Activated CD4-positive, alpha-beta T cell treated with anti-CD3 and anti-CD28 coated beads, Interleukin-2, amount 10 ng/mL, durations not matched to agents 24 days and 14 days (primary cell): ENCODE measurements around the gene FGD4. TPM values are rescaled to one million over a fixed set of nuclear protein-coding genes. Genes with fewer than 3 reads are reported as not detected.

Source experiments
- DNase-seq: peaks from one replicate; pipeline ENCODE4 v3.0.0; 2022
- H3K27ac Mint-ChIP-seq: one replicate; pipeline ENCODE4 v1.8.0; 2022; ENCODE audit warnings: mild to moderate bottlenecking, mixed read lengths
- H3K27me3 Mint-ChIP-seq: one replicate; pipeline ENCODE4 v1.8.0; 2022; ENCODE audit warnings: mixed read lengths
- H3K36me3 Mint-ChIP-seq: one replicate; pipeline ENCODE4 v1.8.0; 2022; ENCODE audit warnings: low read depth, mild to moderate bottlenecking, mixed read lengths
- H3K4me1 Mint-ChIP-seq: one replicate; pipeline ENCODE4 v1.8.0; 2021; ENCODE audit warnings: mixed read lengths
- H3K4me3 Mint-ChIP-seq: one replicate; pipeline ENCODE4 v1.8.0; 2022; ENCODE audit warnings: mild to moderate bottlenecking, moderate library complexity, mixed read lengths
- H3K9me3 Mint-ChIP-seq: one replicate; pipeline ENCODE4 v1.8.0; 2021; ENCODE audit warnings: mixed read lengths
- intact Hi-C: fragments of 100-400 bp; cut with micrococcal nuclease; formaldehyde crosslinking; loops from one replicate; pipeline ENCODE4 v1.15.1; 2023
- total RNA-seq: library from RNA; stranded (reverse); gene quantifications from 2 replicates; pipeline ENCODE4 v1.2.3, GENCODE V29; 2022

The FGD4 gene
- total RNA-seq, 1 donor from 2014 or later: 0.07 TPM

DNA sequence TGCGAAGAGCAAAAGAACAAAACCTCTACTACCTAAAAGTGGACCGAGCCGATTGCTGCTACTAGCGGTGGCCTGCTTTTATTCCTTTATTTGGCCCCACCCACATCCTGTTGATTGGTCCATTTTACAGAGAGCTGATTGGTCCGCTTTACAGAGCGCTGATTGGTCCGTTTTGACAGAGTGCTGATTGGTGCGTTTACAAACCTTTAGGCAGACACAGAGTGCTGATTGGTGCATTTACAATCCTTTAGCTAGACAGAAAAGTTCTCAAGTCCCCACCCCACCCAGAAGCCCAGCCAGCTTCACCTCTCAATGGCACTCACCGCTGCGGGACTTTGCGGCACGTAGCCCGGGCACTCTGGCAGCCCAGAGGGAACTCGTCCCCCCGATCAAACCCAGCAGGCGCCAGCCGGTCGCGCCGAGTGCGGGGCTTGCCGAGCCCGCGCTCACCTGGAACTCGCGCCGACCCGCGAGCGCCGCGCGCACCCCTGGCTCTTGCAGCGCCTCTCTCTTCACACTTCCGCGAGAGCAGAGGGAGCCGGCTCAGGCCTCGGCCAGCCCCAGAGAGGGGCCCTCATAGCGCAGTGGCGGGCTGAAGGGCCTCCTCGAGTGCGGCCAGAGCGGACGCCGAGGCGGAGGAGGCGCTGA, 8.7 kb upstream of the FGD4 start:
- H3K9me3 Mint-ChIP-seq: no peaks in the 10 kb centered on the region
- H3K36me3 Mint-ChIP-seq: no peaks in the 10 kb centered on the region
- H3K4me3 Mint-ChIP-seq: peak overlapping the region; percentile 62
- no peaks in the 10 kb centered on the region for H3K4me1 Mint-ChIP-seq
- no peak overlapping the region for H3K27ac Mint-ChIP-seq
- peaks cover 3% of the 10 kb centered on the region for H3K27me3 Mint-ChIP-seq
- intact Hi-C loops: loop anchor here (2.0 kb wide), 1 partner anchor 738 kb away; no protein-coding TSS in a partner anchor
- peak; percentile 72 for DNase-seq

GRCh38 chr12:32395026-32395425, 4.3 kb upstream of the FGD4 start:
- DNase-seq: no peak
- Mint-ChIP-seq H3K27me3 (peaks cover 23% of the 10 kb centered on the region), H3K4me1 (peaks cover 4% of the 10 kb centered on the region), H3K4me3 (no peak overlapping the region), H3K27ac (no peak overlapping the region), H3K9me3 (no peaks in the 10 kb centered on the region), H3K36me3 (peaks cover 1% of the 10 kb centered on the region)
- intact Hi-C loops: no loop called here

GRCh38 chr12:32397696-32398095, 1.7 kb upstream of the FGD4 start:
- no peak overlapping the region for H3K27ac Mint-ChIP-seq
- DNase-seq: no peak
- H3K4me3 Mint-ChIP-seq: no peak overlapping the region
- H3K27me3 Mint-ChIP-seq: peaks cover 36% of the 10 kb centered on the region
- H3K9me3 Mint-ChIP-seq: no peaks in the 10 kb centered on the region
- peaks cover 1% of the 10 kb centered on the region for H3K36me3 Mint-ChIP-seq
- H3K4me1 Mint-ChIP-seq: peaks cover 4% of the 10 kb centered on the region
- intact Hi-C loops: no loop called here

DNA sequence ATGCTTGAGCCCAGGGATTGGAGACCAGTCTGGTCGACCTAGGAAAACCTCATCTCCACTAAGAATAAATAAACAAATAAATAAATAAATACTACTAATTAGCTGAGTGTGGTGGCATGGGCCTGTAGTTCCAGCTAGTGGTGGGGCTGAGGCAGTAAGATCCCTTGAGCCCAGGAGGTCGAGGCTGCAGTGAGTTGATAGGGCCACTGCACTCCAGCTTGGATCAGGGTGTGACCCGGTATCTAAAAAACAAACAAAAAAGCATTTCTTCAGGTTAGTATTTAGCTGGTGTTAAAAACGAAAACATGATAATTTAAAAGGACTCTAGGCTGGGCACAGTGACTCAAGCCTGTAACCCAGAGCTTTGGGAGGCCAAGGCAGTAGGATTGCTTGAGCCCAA, 1.2 kb upstream of the FGD4 start:
- intact Hi-C loops: no loop called here
- peaks cover 4% of the 10 kb centered on the region for H3K4me1 Mint-ChIP-seq

GRCh38 chr12:32398816-32399369, 465 bp upstream of the FGD4 start:
- Mint-ChIP-seq H3K27me3 (peaks cover 40% of the 10 kb centered on the region), H3K9me3 (no peaks in the 10 kb centered on the region), H3K36me3 (peaks cover 1% of the 10 kb centered on the region), H3K27ac (no peak overlapping the region), H3K4me1 (peaks cover 4% of the 10 kb centered on the region), H3K4me3 (peak overlapping the region; percentile 86)
- no peak for DNase-seq
- intact Hi-C loops: no loop called here

More for the DNA sequence above, 1.2 kb upstream of the FGD4 start:
- H3K27me3 Mint-ChIP-seq: peaks cover 38% of the 10 kb centered on the region
- peaks cover 1% of the 10 kb centered on the region for H3K36me3 Mint-ChIP-seq
- no peak overlapping the region for H3K27ac Mint-ChIP-seq
- no peaks in the 10 kb centered on the region for H3K9me3 Mint-ChIP-seq
- no peak for DNase-seq
- H3K4me3 Mint-ChIP-seq: peak overlapping the region; percentile 65

GRCh38 chr12:32400114-32400672, 835 bp downstream of the FGD4 start:
- intact Hi-C loops: no loop called here
- no peak for DNase-seq
- Mint-ChIP-seq H3K4me3 (peak overlapping the region; percentile 20), H3K9me3 (no peaks in the 10 kb centered on the region), H3K4me1 (peaks cover 4% of the 10 kb centered on the region), H3K36me3 (peaks cover 1% of the 10 kb centered on the region), H3K27ac (no peak overlapping the region), H3K27me3 (peaks cover 42% of the 10 kb centered on the region)

GRCh38 chr12:32400866-32401265, 1.5 kb downstream of the FGD4 start:
- peaks cover 4% of the 10 kb centered on the region for H3K4me1 Mint-ChIP-seq
- H3K27me3 Mint-ChIP-seq: peaks cover 40% of the 10 kb centered on the region
- DNase-seq: no peak
- H3K9me3 Mint-ChIP-seq: no peaks in the 10 kb centered on the region
- H3K27ac Mint-ChIP-seq: no peak overlapping the region
- peak overlapping the region; percentile 58 for H3K4me3 Mint-ChIP-seq
- intact Hi-C loops: no loop called here
- peaks cover 1% of the 10 kb centered on the region for H3K36me3 Mint-ChIP-seq

DNA sequence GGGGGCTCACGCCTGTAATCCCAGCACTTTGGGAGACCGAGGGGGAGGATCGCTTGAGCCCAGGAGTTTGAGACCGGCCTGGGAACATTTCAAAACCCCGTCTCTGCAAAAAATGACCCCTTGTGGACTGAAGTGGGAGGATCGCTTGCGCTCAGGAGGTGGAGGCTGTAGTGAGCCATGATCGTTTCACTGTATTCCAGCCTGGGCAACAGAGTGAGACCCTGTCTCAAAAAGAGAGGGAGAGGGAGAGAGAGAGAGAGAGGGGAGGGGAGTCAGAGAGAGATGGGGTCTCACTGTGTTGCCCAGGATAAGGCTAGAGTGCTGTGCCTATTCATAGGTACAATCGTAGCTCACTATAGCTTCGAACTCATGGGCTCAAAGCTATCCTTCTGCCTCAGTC, 2.8 kb downstream of the FGD4 start:
- Mint-ChIP-seq H3K4me1 (peaks cover 4% of the 10 kb centered on the region), H3K9me3 (no peaks in the 10 kb centered on the region)

DNA sequence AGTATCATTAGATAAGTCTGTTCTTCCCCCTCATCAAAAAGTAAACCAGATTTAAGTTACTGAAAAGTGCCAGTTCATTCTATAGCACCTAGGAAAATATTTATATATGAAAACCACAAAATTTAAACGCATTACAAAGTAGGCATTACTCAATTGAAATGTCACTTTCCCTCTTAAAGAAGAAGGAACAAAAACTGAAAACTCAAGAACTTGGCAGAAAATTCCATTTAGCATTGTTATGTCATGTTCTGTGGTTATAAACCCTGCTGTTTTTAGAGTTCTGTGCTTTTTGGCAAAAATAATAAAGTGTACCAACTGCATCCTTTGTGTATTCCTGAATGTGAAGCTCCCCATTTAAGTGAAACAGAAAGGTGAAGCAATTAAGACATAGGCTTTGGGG, 3.6 kb downstream of the FGD4 start:
- H3K27me3 Mint-ChIP-seq: peaks cover 32% of the 10 kb centered on the region
- peaks cover 4% of the 10 kb centered on the region for H3K4me1 Mint-ChIP-seq
- no peak for DNase-seq
- intact Hi-C loops: no loop called here
- H3K36me3 Mint-ChIP-seq: peaks cover 1% of the 10 kb centered on the region
- no peaks in the 10 kb centered on the region for H3K9me3 Mint-ChIP-seq
- H3K4me3 Mint-ChIP-seq: no peak overlapping the region
- H3K27ac Mint-ChIP-seq: no peak overlapping the region

More for the DNA sequence above, 2.8 kb downstream of the FGD4 start:
- DNase-seq: no peak
- no peak overlapping the region for H3K4me3 Mint-ChIP-seq
- H3K36me3 Mint-ChIP-seq: peaks cover 1% of the 10 kb centered on the region
- peaks cover 36% of the 10 kb centered on the region for H3K27me3 Mint-ChIP-seq
- no peak overlapping the region for H3K27ac Mint-ChIP-seq
- intact Hi-C loops: no loop called here

- H3K9me3 Mint-ChIP-seq: no peaks in the 10 kb centered on the region
- no peak overlapping the region for H3K27ac Mint-ChIP-seq
- no peaks in the 10 kb centered on the region for H3K4me1 Mint-ChIP-seq
- no peak overlapping the region for H3K4me3 Mint-ChIP-seq
- peaks cover 9% of the 10 kb centered on the region for H3K27me3 Mint-ChIP-seq
- no peaks in the 10 kb centered on the region for H3K36me3 Mint-ChIP-seq
- intact Hi-C loops: no loop called here
- no peak for DNase-seq
These were observed 8.4 kb downstream of the FGD4 start for GRCh38 chr12:32407795-32408194.

DNA sequence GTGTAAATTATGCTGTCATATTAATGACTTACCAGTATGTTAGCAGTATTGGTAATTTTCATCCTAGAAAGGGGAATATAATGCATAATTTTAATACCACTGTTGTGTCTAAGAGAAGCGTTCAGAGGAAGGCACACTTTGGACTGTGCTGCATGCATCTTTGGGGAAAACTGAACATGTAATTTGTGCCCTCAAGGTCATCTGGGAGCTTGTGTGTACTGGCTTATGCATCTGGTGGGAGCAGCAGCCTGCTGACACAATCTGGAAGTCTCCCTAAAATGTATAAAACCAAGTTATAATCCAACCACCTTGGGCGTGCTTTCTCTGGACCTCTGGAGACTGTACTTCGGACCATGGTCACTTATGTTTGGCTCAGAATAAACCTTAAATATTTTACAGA, 14.1 kb downstream of the FGD4 start:
- Mint-ChIP-seq H3K4me3 (no peak overlapping the region), H3K27me3 (peaks cover 2% of the 10 kb centered on the region), H3K9me3 (no peaks in the 10 kb centered on the region), H3K4me1 (no peaks in the 10 kb centered on the region), H3K36me3 (no peaks in the 10 kb centered on the region), H3K27ac (no peak overlapping the region)
- intact Hi-C loops: no loop called here
- DNase-seq: no peak

GRCh38 chr12:32418221-32418620, 18.9 kb downstream of the FGD4 start:
- DNase-seq: no peak
- H3K36me3 Mint-ChIP-seq: no peaks in the 10 kb centered on the region
- no peak overlapping the region for H3K27ac Mint-ChIP-seq
- no peaks in the 10 kb centered on the region for H3K9me3 Mint-ChIP-seq
- intact Hi-C loops: no loop called here
- no peak overlapping the region for H3K4me3 Mint-ChIP-seq
- H3K27me3 Mint-ChIP-seq: no peaks in the 10 kb centered on the region
- no peaks in the 10 kb centered on the region for H3K4me1 Mint-ChIP-seq

GRCh38 chr12:32418903-32419519, 19.7 kb downstream of the FGD4 start:
- intact Hi-C loops: no loop called here
- Mint-ChIP-seq H3K27me3 (no peaks in the 10 kb centered on the region), H3K9me3 (no peaks in the 10 kb centered on the region), H3K27ac (no peak overlapping the region), H3K4me1 (no peaks in the 10 kb centered on the region), H3K4me3 (no peak overlapping the region), H3K36me3 (no peaks in the 10 kb centered on the region)
- no peak for DNase-seq

DNA sequence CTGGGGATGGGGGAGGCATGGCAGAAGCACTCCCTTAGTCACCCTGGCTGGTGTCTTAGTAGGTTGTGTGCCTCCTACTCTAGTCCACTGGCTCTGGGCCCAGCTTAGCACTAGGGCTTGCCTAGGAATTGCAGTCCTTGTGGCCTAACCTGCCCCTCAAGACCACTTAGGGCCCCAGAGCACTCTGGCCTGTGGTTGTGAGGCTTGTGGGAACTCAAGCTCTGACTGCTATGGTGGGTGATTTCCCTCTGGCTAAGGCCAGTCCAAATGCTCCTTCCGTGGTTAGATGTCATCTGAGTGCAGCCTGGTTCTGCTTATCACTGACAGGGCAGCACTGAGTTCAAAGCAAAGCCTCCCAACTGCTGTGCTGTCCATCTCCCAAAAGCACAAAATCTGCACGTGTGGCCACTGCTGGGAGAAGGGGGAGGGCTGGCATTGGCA, 20.2 kb downstream of the FGD4 start:
- H3K36me3 Mint-ChIP-seq: no peaks in the 10 kb centered on the region
- no peak overlapping the region for H3K27ac Mint-ChIP-seq
- intact Hi-C loops: no loop called here
- no peaks in the 10 kb centered on the region for H3K9me3 Mint-ChIP-seq
- H3K27me3 Mint-ChIP-seq: peaks cover 2% of the 10 kb centered on the region
- H3K4me3 Mint-ChIP-seq: no peak overlapping the region
- H3K4me1 Mint-ChIP-seq: no peaks in the 10 kb centered on the region
- DNase-seq: no peak
